ENCODE data around the gene TIE1.

The TIE1 gene

GRCh38 chr1:43292216-43292615 lies 8.6 kb upstream of the TIE1 start:
- H3K4me3 ChIP-seq (ENCODE audit: low read length in 2 of 2) = no peak overlapping the region
- no peak overlapping the region for H3K27ac ChIP-seq (ENCODE audit: low read depth in 2 of 2, low read length in 2 of 2)
- no peak overlapping the region for H3K9ac ChIP-seq (ENCODE audit: low read depth in 1 of 2, low read length in 2 of 2)
- H3K4me1 ChIP-seq (ENCODE audit: control insufficient read depth in 2 of 2, insufficient read depth in 2 of 2, low read length in 2 of 2) = peaks cover 24 to 48% of the 10 kb centered on the region in 2 donors
- no peaks in the 10 kb centered on the region for H3K9me3 ChIP-seq (ENCODE audit: control insufficient read depth in 2 of 2, low read length in 2 of 2)
- no peaks in the 10 kb centered on the region for H3K27me3 ChIP-seq (ENCODE audit: control insufficient read depth in 2 of 2, insufficient read depth in 2 of 2, low read length in 2 of 2)
- H3K36me3 ChIP-seq (ENCODE audit: control insufficient read depth in 2 of 2, insufficient read depth in 2 of 2, low read length in 2 of 2) = no peaks in the 10 kb centered on the region

DNA sequence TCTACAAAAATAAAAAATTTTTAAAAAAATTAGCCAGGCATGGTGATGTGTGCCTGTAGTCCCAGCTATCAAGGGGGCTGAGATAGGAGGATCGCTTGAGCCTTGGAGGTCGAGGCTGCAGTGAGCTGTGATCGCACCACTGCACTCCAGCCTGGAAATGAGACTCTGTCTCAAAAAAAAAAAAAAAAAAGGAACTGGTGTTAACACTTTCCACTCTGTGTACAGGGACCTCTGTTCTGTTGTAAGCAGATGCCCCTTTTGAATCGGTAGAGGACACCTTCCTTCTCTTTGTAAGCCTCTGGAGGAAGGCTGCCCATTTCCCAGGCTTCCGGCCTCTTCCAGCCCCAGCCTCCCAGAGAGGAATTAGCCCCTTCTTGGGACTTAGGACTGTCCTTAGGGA lies 8.1 kb upstream of the TIE1 start:
- Histone ChIP-seq H3K36me3 (ENCODE audit: control insufficient read depth in 2 of 2, insufficient read depth in 2 of 2, low read length in 2 of 2) (no peaks in the 10 kb centered on the region), H3K4me3 (ENCODE audit: low read length in 2 of 2) (no peak overlapping the region), H3K4me1 (ENCODE audit: control insufficient read depth in 2 of 2, insufficient read depth in 2 of 2, low read length in 2 of 2) (peaks cover 24 to 48% of the 10 kb centered on the region in 2 donors), H3K27me3 (ENCODE audit: control insufficient read depth in 2 of 2, insufficient read depth in 2 of 2, low read length in 2 of 2) (no peaks in the 10 kb centered on the region), H3K27ac (ENCODE audit: low read depth in 2 of 2, low read length in 2 of 2) (peak overlapping the region in 1 of 2 donors; percentile 73), H3K9me3 (ENCODE audit: control insufficient read depth in 2 of 2, low read length in 2 of 2) (no peaks in the 10 kb centered on the region), H3K9ac (ENCODE audit: low read depth in 1 of 2, low read length in 2 of 2) (no peak overlapping the region)

- Histone ChIP-seq H3K4me1 (ENCODE audit: control insufficient read depth in 2 of 2, insufficient read depth in 2 of 2, low read length in 2 of 2) (peaks cover 24 to 48% of the 10 kb centered on the region in 2 donors), H3K9me3 (ENCODE audit: control insufficient read depth in 2 of 2, low read length in 2 of 2) (no peaks in the 10 kb centered on the region), H3K27ac (ENCODE audit: low read depth in 2 of 2, low read length in 2 of 2) (peak overlapping the region; percentile 56 to 73)
These were observed 7.6 kb upstream of the TIE1 start for GRCh38 chr1:43293176-43293575.

GRCh38 chr1:43293896-43294760 lies 6.7 kb upstream of the TIE1 start:
- Histone ChIP-seq H3K9ac (ENCODE audit: low read depth in 1 of 2, low read length in 2 of 2) (peak overlapping the region in 1 of 2 donors; percentile 28), H3K36me3 (ENCODE audit: control insufficient read depth in 2 of 2, insufficient read depth in 2 of 2, low read length in 2 of 2) (no peaks in the 10 kb centered on the region), H3K4me3 (ENCODE audit: low read length in 2 of 2) (no peak overlapping the region), H3K4me1 (ENCODE audit: control insufficient read depth in 2 of 2, insufficient read depth in 2 of 2, low read length in 2 of 2) (peaks cover 24 to 48% of the 10 kb centered on the region in 2 donors), H3K9me3 (ENCODE audit: control insufficient read depth in 2 of 2, low read length in 2 of 2) (no peaks in the 10 kb centered on the region), H3K27ac (ENCODE audit: low read depth in 2 of 2, low read length in 2 of 2) (peak overlapping the region; percentile 59 to 73), H3K27me3 (ENCODE audit: control insufficient read depth in 2 of 2, insufficient read depth in 2 of 2, low read length in 2 of 2) (no peaks in the 10 kb centered on the region)

More at GRCh38 chr1:43293176-43293575, 7.6 kb upstream of the TIE1 start:
- Histone ChIP-seq H3K27me3 (ENCODE audit: control insufficient read depth in 2 of 2, insufficient read depth in 2 of 2, low read length in 2 of 2) (no peaks in the 10 kb centered on the region), H3K36me3 (ENCODE audit: control insufficient read depth in 2 of 2, insufficient read depth in 2 of 2, low read length in 2 of 2) (no peaks in the 10 kb centered on the region), H3K9ac (ENCODE audit: low read depth in 1 of 2, low read length in 2 of 2) (peak overlapping the region in 1 of 2 donors; percentile 28), H3K4me3 (ENCODE audit: low read length in 2 of 2) (no peak overlapping the region)

DNA sequence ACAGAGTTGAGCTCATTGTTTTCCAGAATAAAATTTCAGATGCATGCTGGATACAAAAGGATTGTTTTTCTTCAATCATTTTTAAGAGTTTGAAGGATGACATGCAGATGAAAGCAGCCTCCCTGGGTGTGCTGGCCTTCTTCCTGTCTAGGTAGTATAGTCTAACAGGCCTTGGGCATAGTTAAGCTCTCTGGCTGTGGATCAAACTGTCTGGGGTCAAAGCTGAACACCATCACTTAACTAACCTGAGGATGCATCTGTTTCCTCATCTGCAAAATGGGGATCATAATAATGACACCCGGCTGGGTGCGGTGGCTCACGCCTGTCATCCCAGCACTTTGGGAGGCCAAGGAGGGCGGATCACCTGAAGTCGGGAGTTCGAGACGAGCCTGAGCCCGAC lies 6.0 kb upstream of the TIE1 start:
- Histone ChIP-seq H3K4me3 (ENCODE audit: low read length in 2 of 2) (no peak overlapping the region), H3K27ac (ENCODE audit: low read depth in 2 of 2, low read length in 2 of 2) (peak overlapping the region; percentile 59 to 73), H3K27me3 (ENCODE audit: control insufficient read depth in 2 of 2, insufficient read depth in 2 of 2, low read length in 2 of 2) (no peaks in the 10 kb centered on the region), H3K36me3 (ENCODE audit: control insufficient read depth in 2 of 2, insufficient read depth in 2 of 2, low read length in 2 of 2) (no peaks in the 10 kb centered on the region), H3K4me1 (ENCODE audit: control insufficient read depth in 2 of 2, insufficient read depth in 2 of 2, low read length in 2 of 2) (peaks cover 24 to 46% of the 10 kb centered on the region in 2 donors), H3K9me3 (ENCODE audit: control insufficient read depth in 2 of 2, low read length in 2 of 2) (no peaks in the 10 kb centered on the region), H3K9ac (ENCODE audit: low read depth in 1 of 2, low read length in 2 of 2) (peak overlapping the region in 1 of 2 donors; percentile 7)

- Histone ChIP-seq H3K4me1 (ENCODE audit: control insufficient read depth in 2 of 2, insufficient read depth in 2 of 2, low read length in 2 of 2) (peaks cover 20 to 37% of the 10 kb centered on the region in 2 donors), H3K36me3 (ENCODE audit: control insufficient read depth in 2 of 2, insufficient read depth in 2 of 2, low read length in 2 of 2) (no peaks in the 10 kb centered on the region), H3K9me3 (ENCODE audit: control insufficient read depth in 2 of 2, low read length in 2 of 2) (no peaks in the 10 kb centered on the region), H3K27me3 (ENCODE audit: control insufficient read depth in 2 of 2, insufficient read depth in 2 of 2, low read length in 2 of 2) (no peaks in the 10 kb centered on the region), H3K27ac (ENCODE audit: low read depth in 2 of 2, low read length in 2 of 2) (no peak overlapping the region), H3K4me3 (ENCODE audit: low read length in 2 of 2) (no peak overlapping the region), H3K9ac (ENCODE audit: low read depth in 1 of 2, low read length in 2 of 2) (no peak overlapping the region)
These were observed 4.6 kb upstream of the TIE1 start for GRCh38 chr1:43296207-43296606.

DNA sequence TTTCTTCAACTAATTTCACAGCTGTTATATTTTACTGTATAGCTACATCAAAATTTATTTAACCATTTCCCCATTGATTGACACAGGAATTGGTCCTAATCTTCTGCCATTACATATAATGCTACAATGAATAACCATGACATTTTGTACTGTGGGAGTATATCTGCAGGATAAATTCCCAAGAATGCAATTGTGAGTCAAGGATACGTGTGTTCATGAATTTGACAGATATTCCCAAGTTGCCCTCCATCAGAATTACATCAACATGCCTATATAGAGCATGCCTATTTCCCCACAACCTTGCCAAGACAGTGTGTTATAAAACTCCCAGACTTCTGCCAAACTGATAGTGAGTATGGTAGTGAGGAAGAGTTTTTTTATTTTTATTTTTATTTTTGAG lies 2.7 kb upstream of the TIE1 start:
- Histone ChIP-seq H3K9me3 (ENCODE audit: control insufficient read depth in 2 of 2, low read length in 2 of 2) (no peaks in the 10 kb centered on the region), H3K4me1 (ENCODE audit: control insufficient read depth in 2 of 2, insufficient read depth in 2 of 2, low read length in 2 of 2) (peaks cover 30 to 42% of the 10 kb centered on the region in 2 donors), H3K9ac (ENCODE audit: low read depth in 1 of 2, low read length in 2 of 2) (no peak overlapping the region), H3K36me3 (ENCODE audit: control insufficient read depth in 2 of 2, insufficient read depth in 2 of 2, low read length in 2 of 2) (no peaks in the 10 kb centered on the region), H3K27me3 (ENCODE audit: control insufficient read depth in 2 of 2, insufficient read depth in 2 of 2, low read length in 2 of 2) (no peaks in the 10 kb centered on the region), H3K27ac (ENCODE audit: low read depth in 2 of 2, low read length in 2 of 2) (no peak overlapping the region), H3K4me3 (ENCODE audit: low read length in 2 of 2) (no peak overlapping the region)

DNA sequence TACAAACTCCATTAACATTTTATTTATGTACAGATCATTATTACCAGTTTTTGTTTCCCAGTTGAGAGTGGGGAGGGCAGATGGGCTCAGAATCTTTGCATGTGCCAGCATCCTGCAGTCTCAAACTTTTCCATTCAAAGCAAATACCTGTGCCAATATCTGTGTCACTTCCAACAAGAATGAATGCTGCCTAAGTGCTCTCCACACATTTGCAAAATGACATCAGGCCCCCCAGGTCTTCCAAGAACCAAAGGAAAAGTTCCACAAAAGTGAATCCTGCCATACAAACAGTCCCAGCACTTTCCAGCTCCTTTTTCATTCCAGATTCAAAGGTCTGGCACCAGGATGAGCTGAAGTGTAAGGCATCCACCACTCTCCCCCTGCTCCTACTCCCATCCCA lies 1.7 kb upstream of the TIE1 start:
- no peak overlapping the region for H3K4me3 ChIP-seq (ENCODE audit: low read length in 2 of 2)
- H3K27ac ChIP-seq (ENCODE audit: low read depth in 2 of 2, low read length in 2 of 2) = no peak overlapping the region
- H3K9me3 ChIP-seq (ENCODE audit: control insufficient read depth in 2 of 2, low read length in 2 of 2) = no peaks in the 10 kb centered on the region
- H3K27me3 ChIP-seq (ENCODE audit: control insufficient read depth in 2 of 2, insufficient read depth in 2 of 2, low read length in 2 of 2) = no peaks in the 10 kb centered on the region
- peaks cover 35 to 42% of the 10 kb centered on the region in 2 donors for H3K4me1 ChIP-seq (ENCODE audit: control insufficient read depth in 2 of 2, insufficient read depth in 2 of 2, low read length in 2 of 2)
- H3K36me3 ChIP-seq (ENCODE audit: control insufficient read depth in 2 of 2, insufficient read depth in 2 of 2, low read length in 2 of 2) = no peaks in the 10 kb centered on the region
- no peak overlapping the region for H3K9ac ChIP-seq (ENCODE audit: low read depth in 1 of 2, low read length in 2 of 2)

DNA sequence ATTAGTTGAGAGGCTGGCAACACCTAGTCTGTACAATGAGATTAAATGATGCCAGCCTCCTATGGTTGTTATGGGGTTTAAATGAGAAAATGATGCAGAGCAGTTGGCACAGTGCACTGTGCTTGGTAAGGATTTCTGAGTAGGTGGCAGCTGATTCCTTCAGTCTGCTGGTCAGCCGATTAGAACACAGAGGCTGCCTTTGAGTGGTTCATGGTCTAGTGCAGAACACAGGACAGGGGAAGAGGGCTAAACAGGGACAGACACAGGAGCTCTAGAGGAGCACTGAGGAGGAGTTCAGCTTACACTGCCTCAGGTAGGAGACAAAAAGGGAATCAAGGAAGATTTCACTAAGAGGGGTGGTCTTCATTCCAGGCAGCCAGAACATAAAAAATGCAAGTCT lies 1.4 kb downstream of the TIE1 start:
- peaks cover 25 to 28% of the 10 kb centered on the region in 2 donors for H3K4me1 ChIP-seq (ENCODE audit: control insufficient read depth in 2 of 2, insufficient read depth in 2 of 2, low read length in 2 of 2)
- no peaks in the 10 kb centered on the region for H3K36me3 ChIP-seq (ENCODE audit: control insufficient read depth in 2 of 2, insufficient read depth in 2 of 2, low read length in 2 of 2)
- H3K27me3 ChIP-seq (ENCODE audit: control insufficient read depth in 2 of 2, insufficient read depth in 2 of 2, low read length in 2 of 2) = no peaks in the 10 kb centered on the region
- peak overlapping the region in 1 of 2 donors; percentile 41 for H3K4me3 ChIP-seq (ENCODE audit: low read length in 2 of 2)
- H3K9ac ChIP-seq (ENCODE audit: low read depth in 1 of 2, low read length in 2 of 2) = peak overlapping the region; percentile 26 to 34
- H3K27ac ChIP-seq (ENCODE audit: low read depth in 2 of 2, low read length in 2 of 2) = peak overlapping the region; percentile 73 to 83
- no peaks in the 10 kb centered on the region for H3K9me3 ChIP-seq (ENCODE audit: control insufficient read depth in 2 of 2, low read length in 2 of 2)

DNA sequence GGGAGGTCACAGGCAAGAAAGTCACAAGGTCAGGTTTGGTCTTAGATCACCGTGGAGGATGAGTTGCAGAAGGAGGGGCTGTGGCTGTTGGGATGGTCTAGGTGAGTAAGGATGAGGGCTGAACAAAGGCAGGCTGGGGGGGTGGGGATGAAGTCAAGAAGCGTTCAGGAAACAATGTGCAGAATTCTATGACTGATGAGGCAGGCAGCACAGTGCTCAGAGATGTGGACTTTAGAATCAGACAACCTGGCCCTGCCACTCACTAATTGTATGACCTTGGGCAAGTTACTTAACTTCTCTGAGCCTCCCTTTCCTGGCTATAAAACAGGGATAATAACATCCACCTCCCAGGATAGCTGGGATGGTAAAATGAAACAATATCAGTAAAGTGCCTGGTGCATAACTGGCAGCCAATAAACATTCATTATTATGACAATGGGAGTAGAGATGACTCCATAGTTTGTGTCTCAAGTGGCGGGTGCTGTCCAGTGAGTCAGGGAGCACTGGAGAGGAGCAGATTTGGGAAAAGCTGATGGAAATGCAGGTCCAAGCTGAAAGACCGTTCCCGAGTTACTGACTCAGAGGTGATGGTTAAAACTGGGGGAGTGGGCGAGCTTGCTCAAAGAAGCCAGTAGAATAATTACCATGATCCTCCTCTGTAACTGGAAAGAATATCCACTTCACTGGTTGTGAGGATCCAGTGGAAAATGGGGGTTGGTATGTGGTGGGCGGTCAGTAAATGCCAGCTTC lies 2.1 kb downstream of the TIE1 start:
- Histone ChIP-seq H3K4me1 (ENCODE audit: control insufficient read depth in 2 of 2, insufficient read depth in 2 of 2, low read length in 2 of 2) (peaks cover 25 to 28% of the 10 kb centered on the region in 2 donors), H3K9ac (ENCODE audit: low read depth in 1 of 2, low read length in 2 of 2) (peak overlapping the region; percentile 26 to 44), H3K9me3 (ENCODE audit: control insufficient read depth in 2 of 2, low read length in 2 of 2) (no peaks in the 10 kb centered on the region), H3K36me3 (ENCODE audit: control insufficient read depth in 2 of 2, insufficient read depth in 2 of 2, low read length in 2 of 2) (no peaks in the 10 kb centered on the region), H3K27ac (ENCODE audit: low read depth in 2 of 2, low read length in 2 of 2) (peak overlapping the region; percentile 83), H3K4me3 (ENCODE audit: low read length in 2 of 2) (peak overlapping the region in 1 of 2 donors; percentile 41), H3K27me3 (ENCODE audit: control insufficient read depth in 2 of 2, insufficient read depth in 2 of 2, low read length in 2 of 2) (no peaks in the 10 kb centered on the region)

Data from mucosa of rectum (tissue), 2 donors.